CD4-positive, alpha-beta T cell treated with Interleukin-17A for 4 hours (primary cell): Measurements from ENCODE around the gene DUSP2.

Experiments
- DNase-seq: peaks from one replicate; pipeline ENCODE4 v3.0.0-alpha.2; 2020; ENCODE audit warnings: mixed read lengths

Gene DUSP2

GRCh38 chr2:96131152-96131812, 14.0 kb downstream of the DUSP2 start:
- peak; percentile 36 for DNase-seq

- no peak for DNase-seq
These were observed 14.8 kb downstream of the DUSP2 start for GRCh38 chr2:96130483-96130882.

GRCh38 chr2:96129528-96130120, 15.6 kb downstream of the DUSP2 start:
- no peak for DNase-seq

DNA sequence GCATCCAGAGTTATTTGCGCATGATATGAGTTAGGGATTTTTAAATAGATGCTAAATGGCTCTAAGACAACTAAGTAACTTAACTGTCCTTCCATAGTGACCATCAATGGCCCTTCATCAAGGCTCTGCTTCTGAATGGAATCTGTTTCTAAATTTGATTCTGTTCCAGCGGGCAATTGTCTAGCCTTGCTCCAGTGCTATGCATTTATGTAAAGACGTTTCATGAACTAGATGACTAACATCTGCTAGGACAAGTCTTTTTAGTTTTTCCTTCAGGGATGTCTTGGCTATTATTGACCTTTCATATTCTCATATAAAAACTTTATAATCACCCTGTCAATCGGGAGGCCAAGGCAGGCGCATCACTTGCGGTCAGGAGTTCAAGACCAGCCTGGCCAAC, 16.8 kb downstream of the DUSP2 start:
- no peak for DNase-seq

- no peak for DNase-seq
These were observed 20.6 kb downstream of the DUSP2 start for GRCh38 chr2:96124406-96125265.

DNA sequence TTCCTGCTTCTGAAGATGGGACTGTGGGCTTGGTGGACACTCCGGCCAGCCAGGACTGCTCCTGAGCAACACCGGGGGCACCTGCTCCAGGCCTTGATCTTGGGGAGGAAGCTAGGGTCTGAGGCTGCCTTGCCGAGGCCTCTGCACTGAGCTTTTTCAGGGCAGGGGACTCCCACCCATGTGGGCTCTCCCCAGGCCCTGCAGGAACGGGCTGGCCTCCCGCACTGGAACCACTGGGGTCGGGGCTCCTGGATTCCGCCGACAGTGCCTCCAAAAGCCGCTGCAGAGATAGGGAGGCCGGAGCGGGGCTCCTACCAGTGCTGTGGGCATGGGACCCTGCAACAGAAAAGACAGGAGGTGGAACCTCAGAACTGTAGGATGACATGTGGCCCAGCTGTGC, 21.3 kb downstream of the DUSP2 start:
- DNase-seq, result no peak

- no peak for DNase-seq
These were observed 21.9 kb downstream of the DUSP2 start for GRCh38 chr2:96123290-96123689.

GRCh38 chr2:96122391-96122790, 22.8 kb downstream of the DUSP2 start:
- DNase-seq, result no peak

DNA sequence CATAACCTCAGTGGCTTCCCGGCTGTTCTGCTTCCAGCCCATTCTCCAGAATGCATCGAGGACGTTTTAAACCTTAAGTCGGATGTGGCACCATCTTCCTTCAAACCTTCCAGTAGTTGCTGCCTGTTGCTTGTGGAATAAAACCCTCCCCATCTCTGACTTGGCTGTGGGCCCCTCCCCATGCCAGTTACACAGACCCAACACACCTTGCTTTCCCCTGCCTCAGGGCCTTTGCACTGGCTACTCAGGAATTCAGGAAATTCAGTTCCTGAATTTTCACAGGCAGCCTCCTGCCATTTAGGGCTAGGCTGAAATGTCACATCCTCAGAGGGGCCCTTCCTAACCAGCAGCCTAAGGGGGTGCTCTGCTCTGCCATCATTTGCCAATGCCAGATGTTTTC, 23.8 kb downstream of the DUSP2 start:
- DNase-seq, result no peak

DNA sequence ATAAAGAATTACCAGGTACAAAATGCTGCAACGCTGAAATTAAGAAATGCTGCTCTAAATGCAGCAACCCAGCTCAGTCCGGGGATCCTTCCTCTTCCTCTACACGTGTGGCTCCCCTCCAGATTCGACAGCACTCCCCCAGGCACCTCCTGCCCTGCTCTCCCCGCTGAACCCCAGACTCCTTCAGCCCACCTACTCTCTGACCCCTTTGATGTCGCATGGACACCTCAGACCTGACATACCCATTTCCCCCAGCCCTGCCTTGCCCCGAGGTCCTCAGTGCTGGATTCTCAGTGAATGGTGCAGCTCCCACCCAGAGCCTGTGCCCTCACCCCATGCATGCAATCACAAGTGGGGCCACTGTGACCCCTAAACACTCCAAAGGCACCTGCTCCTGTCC, 24.2 kb downstream of the DUSP2 start:
- no peak for DNase-seq

- DNase-seq, result no peak
These were observed 25.0 kb downstream of the DUSP2 start for GRCh38 chr2:96120091-96120720.

DNA sequence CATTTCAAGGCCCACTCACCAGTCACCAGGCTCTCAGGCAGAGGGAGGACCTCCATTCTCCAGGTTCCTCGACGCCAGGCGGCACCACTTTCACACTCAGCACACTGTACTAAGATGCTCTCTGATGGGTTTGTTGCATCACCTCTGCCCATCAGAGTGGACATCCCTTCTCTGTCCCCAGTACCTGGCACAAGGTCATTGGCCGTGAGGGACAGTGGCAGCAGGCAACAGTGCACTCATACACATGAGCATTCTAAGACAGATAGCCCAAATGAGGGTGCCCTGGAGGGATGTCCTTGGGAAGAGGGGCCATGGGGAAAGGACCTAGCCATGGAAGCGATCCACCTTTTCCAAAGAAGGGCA, 25.9 kb downstream of the DUSP2 start:
- DNase-seq, result no peak

DNA sequence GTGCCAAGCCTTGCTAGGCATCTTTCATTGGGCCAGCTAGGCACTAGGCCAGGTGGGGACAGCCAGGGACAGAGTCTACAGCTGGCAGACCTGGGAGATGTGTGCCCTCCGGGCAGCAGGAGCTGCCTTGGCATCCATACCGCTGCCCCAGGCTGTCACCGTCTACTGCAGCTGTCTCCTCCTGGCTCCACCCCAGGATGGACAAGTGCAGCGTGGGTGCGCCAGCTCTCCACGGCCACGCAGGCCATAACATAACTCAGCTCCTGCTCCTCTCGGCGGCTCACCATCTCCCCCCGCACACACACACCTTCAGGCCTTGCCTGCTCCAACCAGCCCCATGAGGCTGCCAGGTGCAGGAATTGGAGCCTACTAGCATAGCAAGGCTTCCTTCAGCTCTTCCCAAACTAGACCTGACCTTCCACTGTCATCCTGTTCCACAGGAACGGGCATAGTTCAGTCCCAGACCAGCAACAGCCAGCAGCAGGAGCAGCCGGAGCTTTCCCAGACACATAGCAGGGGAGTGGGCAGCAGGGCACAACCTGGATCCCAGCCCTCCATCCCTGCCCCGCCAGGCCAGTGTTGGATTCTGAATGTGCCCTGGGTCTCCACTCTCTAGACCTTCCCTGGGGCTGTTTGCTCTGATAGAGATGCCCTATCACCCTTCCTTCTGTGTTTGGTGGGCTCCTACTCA, 26.4 kb downstream of the DUSP2 start:
- no peak for DNase-seq

- no peak for DNase-seq
These were observed 27.3 kb downstream of the DUSP2 start for GRCh38 chr2:96117701-96118588.

DNA sequence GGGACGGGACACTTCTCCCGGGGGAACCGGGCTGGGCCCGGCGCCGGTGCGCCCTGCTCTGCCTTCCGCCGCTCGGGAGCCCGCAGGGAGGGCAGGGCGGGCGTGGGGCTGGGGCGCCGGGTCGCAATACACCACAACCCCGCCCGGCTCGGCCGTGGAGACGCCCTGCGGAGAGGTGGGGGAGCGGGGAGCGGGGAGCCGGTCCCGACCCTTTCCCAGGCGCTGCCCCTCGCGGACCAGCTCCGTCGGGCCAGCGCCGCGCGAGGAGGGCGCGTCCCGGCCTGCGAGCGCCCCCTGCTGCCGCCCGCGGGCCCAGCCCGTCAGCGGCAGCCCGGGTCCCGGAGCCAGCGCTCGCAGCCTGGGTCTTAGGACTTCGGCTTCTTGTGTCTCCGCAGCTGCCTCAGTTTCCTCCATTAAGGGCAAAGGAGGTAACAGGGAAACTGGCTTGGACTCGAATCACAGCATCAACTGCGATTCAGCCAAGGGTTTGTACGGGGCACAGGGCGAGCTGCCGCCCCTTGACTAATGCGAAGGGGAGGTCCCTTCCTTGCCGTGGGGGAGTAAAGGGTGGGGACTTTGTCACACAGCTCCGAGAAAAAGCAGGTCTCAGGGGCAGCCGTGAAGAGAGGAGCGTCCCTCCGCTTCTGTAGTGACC, 28.2 kb downstream of the DUSP2 start:
- DNase-seq, result peak; percentile 77

GRCh38 chr2:96116424-96116878, 28.8 kb downstream of the DUSP2 start, which contains the start of gene ADRA2B:
Gene ADRA2B (minus strand): TSS chr2:96116571. CDS start chr2:96116149, 422 bp downstream.
- DNase-seq, result peak; percentile 95

DNA sequence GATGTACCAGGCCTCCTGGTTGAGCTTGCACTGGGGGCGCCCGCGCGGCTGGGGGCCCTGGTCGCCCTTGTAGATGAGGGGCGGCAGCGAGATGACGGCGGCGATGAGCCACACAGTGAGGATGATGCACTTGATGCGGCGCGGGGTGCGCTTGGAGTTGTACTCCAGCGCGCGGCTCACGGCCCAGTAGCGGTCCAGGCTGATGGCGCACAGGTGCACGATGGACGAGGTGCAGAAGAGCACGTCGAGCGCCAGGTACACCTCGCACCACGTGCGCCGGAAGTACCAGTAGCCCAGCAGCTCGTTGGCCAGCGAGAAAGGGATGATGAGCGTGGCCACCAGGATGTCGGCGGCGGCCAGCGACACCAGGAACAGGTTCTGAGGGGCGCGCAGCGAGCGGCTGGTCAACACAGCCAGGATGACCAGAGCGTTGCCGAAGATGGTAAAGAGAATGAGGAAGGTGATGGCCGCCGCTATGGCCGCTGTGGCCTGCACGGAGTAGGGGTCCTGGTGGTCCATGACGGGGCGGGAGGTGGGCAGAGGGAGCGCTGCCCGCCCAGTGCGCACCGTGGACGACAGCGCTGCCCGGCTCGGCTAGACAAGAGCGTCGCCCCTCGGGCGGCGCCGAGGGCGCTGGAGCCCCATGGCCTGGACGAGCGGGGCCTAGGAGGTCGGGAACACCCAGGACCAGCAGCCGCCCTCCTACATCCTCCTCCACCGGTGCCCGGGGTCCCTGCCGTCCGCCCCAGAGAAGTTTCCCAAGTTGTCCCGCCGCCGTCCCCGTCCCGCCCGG, 29.4 kb downstream of the DUSP2 start:
- no peak for DNase-seq

DNA sequence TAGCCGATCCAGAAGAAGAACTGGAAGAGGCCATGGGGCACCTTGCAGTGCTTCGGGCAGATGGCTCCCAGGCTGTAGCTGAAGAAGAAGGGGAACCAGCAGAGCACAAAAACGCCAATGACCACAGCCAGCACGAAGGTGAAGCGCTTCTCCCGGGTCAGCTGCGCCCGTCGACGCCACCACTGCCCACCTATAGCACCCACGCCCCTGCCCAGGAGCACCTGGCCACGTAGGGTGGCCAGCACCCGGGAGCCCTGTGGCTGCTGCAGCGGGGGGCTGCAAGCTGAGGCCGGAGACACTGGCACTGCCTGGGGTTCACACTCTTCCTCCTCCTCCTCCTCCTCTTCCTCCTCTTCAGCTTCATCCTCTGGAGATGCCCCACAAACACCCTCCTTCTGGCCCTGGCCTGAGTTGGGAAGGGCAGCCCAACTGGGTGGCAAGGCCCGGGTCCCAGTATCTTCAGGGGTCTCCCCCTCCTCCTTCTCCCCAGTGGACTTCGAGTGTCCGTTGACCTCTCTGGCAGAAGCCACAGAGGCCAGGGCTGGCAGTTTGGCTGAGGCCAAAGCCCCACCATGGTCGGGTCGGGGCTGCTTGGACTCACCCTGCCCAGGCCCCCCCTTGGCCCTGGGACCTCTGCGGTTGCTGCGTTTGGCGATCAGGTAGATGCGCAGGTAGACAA, 30.2 kb downstream of the DUSP2 start:
- DNase-seq, result no peak

GRCh38 chr2:96114546-96114902, 30.7 kb downstream of the DUSP2 start:
- no peak for DNase-seq

- DNase-seq, result no peak
These were observed 31.3 kb downstream of the DUSP2 start for GRCh38 chr2:96113951-96114350.
